ENCODE results near the gene B3GNT3. TPM values are rescaled to one million over a fixed set of nuclear protein-coding genes. Genes with fewer than 3 reads are reported as not detected.

Gene B3GNT3
- total and polyA plus RNA-seq, 9 donors: 0.25 to 0.79 (median 0.37) TPM; not detected in 2

DNA sequence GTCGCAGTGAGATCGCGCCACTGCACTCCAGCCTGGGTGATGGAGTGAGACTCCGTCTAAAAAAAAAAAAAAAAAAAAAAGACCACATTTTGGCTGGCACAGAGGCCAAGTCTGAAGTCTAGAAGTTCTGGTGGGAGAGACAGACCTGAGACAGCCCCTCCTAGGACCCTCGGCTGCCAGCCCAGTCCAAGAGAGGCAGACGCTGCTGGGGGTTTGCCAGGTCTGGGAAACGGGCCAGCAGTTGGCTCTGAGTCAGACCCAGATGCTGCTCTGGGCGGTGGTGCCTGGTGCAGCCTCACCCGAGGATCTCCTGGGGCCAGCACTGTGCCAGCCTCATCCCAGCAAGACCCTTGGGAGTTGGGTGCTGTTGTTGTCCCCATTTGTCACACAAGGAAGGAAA, 37.8 kb upstream of the B3GNT3 start:
- 17 to 29% (median 21%) methylated on average over 9 of the region's 9 CpGs for WGBS, 3 donors
- peak; percentile 45 to 86 (median 70) for DNase-seq
- Histone ChIP-seq H3K4me1 (ENCODE audit: insufficient read depth) (peaks cover 3% of the 10 kb centered on the region), H3K9me3 (no peaks in the 10 kb centered on the region), H3K27me3 (no peaks in the 10 kb centered on the region), H3K27ac (no peak overlapping the region), H3K36me3 (no peaks in the 10 kb centered on the region), H3K4me3 (no peak overlapping the region)
- TF ChIP-seq POLR2A (IDR thresholded peaks at IDR 0.05) (no peak), CTCF (IDR thresholded peaks at IDR 0.05) (no peak), EP300 (IDR thresholded peaks at IDR 0.05) (no peak)
- intact Hi-C loops (cut with DNase I): no loop called here

- 60 to 70% (median 67%) methylated on average over 5 of the region's 5 CpGs for WGBS, 3 donors
- TF ChIP-seq CTCF (IDR thresholded peaks at IDR 0.05) (no peak), EP300 (IDR thresholded peaks at IDR 0.05) (no peak), POLR2A (IDR thresholded peaks at IDR 0.05) (no peak)
- H3K4me1 ChIP-seq (ENCODE audit: insufficient read depth): peaks cover 3% of the 10 kb centered on the region
Measured at GRCh38 chr19:17758515-17758914, 36.4 kb upstream of the B3GNT3 start.

DNA sequence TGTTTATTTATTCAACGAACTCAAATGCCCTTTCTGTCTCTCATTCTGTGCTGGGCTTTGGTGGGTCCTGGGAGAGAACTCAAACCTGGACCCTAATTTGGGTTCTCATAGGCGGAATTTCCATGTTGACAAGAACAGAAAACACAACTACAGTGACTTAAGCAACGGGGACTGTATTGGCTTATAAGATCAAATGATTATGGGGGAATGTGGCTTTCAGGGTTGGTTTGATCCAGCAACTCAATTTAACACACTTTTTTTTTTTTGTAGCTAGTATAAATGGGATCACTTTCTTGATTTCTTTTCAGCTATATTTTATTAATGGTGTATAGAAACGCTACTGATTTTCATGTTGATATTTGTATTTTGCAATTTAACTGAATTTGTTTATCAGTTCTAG, 33.8 kb upstream of the B3GNT3 start:
- 79 to 92% (median 82%) methylated on average over 4 of the region's 4 CpGs for WGBS, 3 donors
- no peak for TF ChIP-seq EP300 (IDR thresholded peaks at IDR 0.05)
- no peak for TF ChIP-seq CTCF (IDR thresholded peaks at IDR 0.05)
- TF ChIP-seq POLR2A (IDR thresholded peaks at IDR 0.05): no peak
- intact Hi-C loops (cut with DNase I): loop anchor here in 2 of 4 donors (10.0 kb wide), 1 partner anchor 156 kb away; no protein-coding TSS in a partner anchor

More at GRCh38 chr19:17758515-17758914, 36.4 kb upstream of the B3GNT3 start:
- Histone ChIP-seq H3K36me3 (no peaks in the 10 kb centered on the region), H3K27ac (no peak overlapping the region), H3K9me3 (no peaks in the 10 kb centered on the region), H3K4me3 (no peak overlapping the region), H3K27me3 (no peaks in the 10 kb centered on the region)
- intact Hi-C loops (cut with DNase I): no loop called here
- DNase-seq: no peak

DNA sequence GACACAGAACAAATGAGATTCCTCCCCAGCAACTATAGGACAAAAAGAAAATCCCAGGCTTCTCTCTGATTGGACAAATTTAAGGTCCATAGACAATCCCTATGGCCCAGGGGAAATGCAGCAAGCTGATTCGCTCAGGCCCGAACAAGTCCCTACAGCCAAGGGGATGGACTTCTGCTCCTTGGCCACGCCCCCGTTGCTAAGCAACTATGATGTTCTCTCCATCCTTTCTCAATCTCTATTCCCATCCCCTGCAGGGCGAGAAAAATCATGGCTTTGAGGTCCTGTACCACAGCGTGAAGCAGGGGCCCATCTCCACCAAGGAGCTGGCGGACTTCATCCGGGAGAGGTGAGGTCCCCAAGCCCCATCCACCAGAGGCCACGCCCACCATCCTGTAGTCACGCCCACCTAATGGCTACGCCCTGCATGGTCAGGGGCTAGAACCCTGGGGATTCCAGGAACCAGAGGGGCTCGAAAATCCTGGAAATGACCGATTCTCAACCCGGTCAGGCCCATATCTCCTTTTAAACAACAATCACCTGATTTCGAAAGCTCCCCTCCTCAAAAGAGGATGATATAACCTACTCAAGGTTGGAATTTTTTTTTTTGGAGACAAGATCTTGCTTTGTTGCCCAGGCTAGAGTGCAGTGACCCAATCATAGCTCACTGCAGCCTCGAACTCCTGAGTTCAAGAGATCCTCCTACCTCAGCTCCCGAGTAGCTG, 32.3 kb upstream of the B3GNT3 start:
- no peak for DNase-seq
- H3K27ac ChIP-seq: no peak overlapping the region
- WGBS, 3 donors: 64 to 77% (median 70%) methylated on average over 17 of the region's 17 CpGs

More for the DNA sequence above, 33.8 kb upstream of the B3GNT3 start:
- Histone ChIP-seq H3K4me3 (no peak overlapping the region), H3K27ac (no peak overlapping the region), H3K27me3 (no peaks in the 10 kb centered on the region), H3K36me3 (no peaks in the 10 kb centered on the region), H3K9me3 (no peaks in the 10 kb centered on the region), H3K4me1 (ENCODE audit: insufficient read depth) (peaks cover 3% of the 10 kb centered on the region)
- no peak for DNase-seq

More for the DNA sequence above, 32.3 kb upstream of the B3GNT3 start:
- Histone ChIP-seq H3K4me1 (ENCODE audit: insufficient read depth) (peaks cover 3% of the 10 kb centered on the region), H3K9me3 (no peaks in the 10 kb centered on the region), H3K4me3 (no peak overlapping the region), H3K27me3 (no peaks in the 10 kb centered on the region), H3K36me3 (no peaks in the 10 kb centered on the region)
- TF ChIP-seq CTCF (IDR thresholded peaks at IDR 0.05): no peak
- no peak for TF ChIP-seq POLR2A (IDR thresholded peaks at IDR 0.05)
- TF ChIP-seq EP300 (IDR thresholded peaks at IDR 0.05): no peak
- intact Hi-C loops (cut with DNase I): loop anchor here in 2 of 4 donors (2.0 to 10.0 kb wide), 2 partner anchors 64 to 158 kb away; no protein-coding TSS in a partner anchor

All from ovary (tissue), 9 donors.